Ishikawa (cell line): ENCODE results near the gene KCNQ1.

Source experiments
- CEBPB ChIP-seq: IDR thresholded peaks from 2 replicates; pipeline ENCODE4 v1.6.1; 2012
- EP300 ChIP-seq: IDR thresholded peaks from 2 replicates; pipeline ENCODE4 v1.6.1; 2012; ENCODE audit warnings: borderline replicate concordance
- MAX ChIP-seq: IDR thresholded peaks from 2 replicates; pipeline ENCODE4 v1.6.1; 2012
- RAD21 ChIP-seq: IDR thresholded peaks from 2 replicates; pipeline ENCODE4 v1.6.1; 2012; ENCODE audit warnings: low read depth
- YY1 ChIP-seq: IDR thresholded peaks from 2 replicates; pipeline ENCODE4 v1.6.1; 2012; ENCODE audit warnings: low read depth

GRCh38 chr11:2531277-2531986 lies 86.6 kb downstream of the KCNQ1 start:
- TF ChIP-seq RAD21 = peak; percentile 99
- TF ChIP-seq MAX = no peak
- no peak for TF ChIP-seq YY1
- no peak for TF ChIP-seq EP300
- no peak for TF ChIP-seq CEBPB
